SHP77 treated with DMSO at 0.1 percent for 48 hours (cell line): Measurements from ENCODE around the gene KLHL3.

ENCODE experiments used
- DNase-seq: peaks from one replicate; lab custom pipeline; 2025; lab: John Stamatoyannopoulos, UW

KLHL3 gene

DNA sequence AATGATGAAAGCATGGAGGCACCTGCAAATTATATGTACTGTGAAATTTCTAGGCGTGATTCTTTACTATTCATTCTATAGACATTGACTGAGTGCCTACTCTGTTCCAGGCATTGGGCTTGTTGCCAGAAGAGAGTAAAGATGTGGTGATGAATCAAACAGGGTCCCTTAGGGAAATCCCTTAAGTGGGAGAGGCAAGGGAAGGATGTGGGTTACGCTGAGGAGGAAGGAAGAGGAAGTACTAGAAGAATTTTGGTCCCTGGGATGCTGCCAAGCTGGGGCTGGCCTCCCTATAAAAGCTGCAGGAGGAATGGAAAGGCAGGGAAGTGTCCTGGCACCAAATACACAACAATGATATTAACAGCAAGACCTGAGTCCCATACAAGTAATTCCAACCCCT is 160.0 kb downstream of the KLHL3 start:
- DNase-seq: no peak

DNA sequence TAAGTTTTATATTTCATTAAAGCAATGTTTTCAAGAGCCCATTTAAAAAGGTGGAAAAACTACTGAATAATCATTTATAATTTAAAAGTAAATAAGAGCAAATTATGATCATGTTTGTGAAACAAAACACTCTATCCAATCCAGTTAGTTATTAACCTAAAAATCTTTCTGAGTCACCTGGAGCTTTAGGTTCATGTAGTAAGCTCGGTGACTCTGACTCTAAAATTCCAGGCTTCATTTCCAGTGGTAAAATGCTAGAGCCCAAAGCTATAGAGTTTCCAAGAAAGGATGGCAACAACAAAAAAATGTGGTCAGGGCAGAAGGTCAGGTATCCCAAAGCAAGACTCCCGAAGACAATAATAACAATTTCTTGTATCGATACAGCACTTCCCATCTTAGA is 160.7 kb downstream of the KLHL3 start:
- no peak for DNase-seq

DNA sequence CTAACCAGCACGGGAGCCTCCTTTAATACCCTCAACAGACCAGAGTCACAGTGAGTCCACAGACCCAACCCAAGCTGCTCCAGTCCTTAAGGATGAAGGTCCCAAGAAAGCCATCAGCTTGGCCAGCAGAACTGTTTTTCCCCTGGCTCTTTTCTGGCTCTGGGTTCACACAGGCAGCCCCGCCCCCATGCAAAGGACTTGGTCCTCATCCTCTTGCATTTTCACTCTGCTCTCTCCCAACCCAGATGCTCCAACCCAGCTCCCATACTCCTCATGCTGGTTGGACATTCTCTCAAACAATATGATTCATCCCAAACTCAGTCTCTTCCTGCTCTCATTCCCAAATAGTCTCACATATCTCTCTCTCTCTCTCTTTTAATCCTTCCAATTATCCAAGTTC is 162.5 kb downstream of the KLHL3 start:
- no peak for DNase-seq

DNA sequence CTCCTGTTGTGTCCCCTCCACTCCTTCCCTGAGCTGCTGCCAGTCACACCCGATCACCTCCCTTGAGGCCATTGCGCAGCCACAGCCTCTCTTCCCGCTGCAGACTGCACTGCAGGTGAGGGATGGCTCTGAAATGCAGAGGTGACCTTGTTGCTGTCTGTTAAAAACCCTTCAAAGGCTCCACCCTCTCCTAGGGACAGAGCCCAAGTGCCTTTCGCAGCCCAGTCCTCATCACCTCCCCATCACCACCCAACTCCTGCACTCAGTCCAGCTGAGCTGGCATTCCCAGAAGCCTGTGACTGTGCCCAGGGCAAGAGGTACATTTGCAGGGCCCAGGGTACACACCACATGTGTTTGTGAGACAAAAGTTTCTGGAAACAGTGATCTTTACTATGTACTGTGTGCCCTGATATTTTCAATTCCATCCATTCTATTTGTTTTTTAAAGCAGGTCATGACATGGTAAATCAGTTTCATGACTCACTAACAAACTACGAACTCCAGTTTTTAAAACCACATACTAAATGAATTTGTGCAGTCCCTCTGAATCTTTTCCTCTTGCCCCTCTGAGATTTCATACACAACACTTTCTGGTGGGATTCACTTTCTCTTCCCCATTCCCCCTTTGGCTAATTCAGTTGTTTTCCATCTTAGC is 163.7 kb downstream of the KLHL3 start:
- no peak for DNase-seq

DNA sequence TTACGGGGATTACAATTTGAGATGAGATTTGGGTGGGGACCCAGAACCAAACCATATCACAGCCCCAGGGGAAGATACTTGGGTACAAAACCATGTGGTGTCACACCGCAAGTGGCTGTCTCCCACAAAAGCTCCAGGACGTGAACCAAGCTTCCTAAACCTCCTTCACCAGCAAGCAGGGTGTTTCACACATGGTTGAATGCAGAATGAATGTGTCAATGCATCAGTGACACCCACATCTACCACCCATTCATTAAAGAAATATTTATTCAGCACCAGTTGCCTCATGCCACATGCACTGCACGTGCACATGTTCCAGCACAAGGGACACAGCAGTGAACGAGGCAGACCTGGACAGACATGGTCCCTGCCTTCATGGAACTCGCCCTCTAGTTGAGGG is 165.8 kb downstream of the KLHL3 start:
- DNase-seq: no peak
